Loucy (cell line): Measurements from ENCODE around the gene BCKDK.

Source experiments
- CTCF ChIP-seq: fragments of 200-600 bp; sonication (generic); conservative IDR thresholded peaks from 2 replicates; pipeline ENCODE4 v1.5.1; 2014; ENCODE audit warnings: mild to moderate bottlenecking, antibody characterized with exemption, low read length
- EZH2phosphoT487 ChIP-seq: fragments of 200-600 bp; IDR thresholded peaks from 2 replicates; pipeline ENCODE4 v1.6.1; 2018; ENCODE audit warnings: antibody characterized with exemption, mild to moderate bottlenecking, moderate library complexity, borderline replicate concordance

- TF ChIP-seq CTCF (no peak), EZH2phosphoT487 (no peak)
Observed at GRCh38 chr16:31110106-31111034, 2.2 kb downstream of the BCKDK start.
